SK-N-MC (cell line): ENCODE data around the gene SRGAP1.

Experiments
- EZH2 ChIP-seq: fragments of 200-600 bp; sonication (generic); IDR thresholded peaks from one replicate; pipeline ENCODE4 v1.6.1; 2017; ENCODE audit warnings: antibody characterized with exemption
- FOXP2 ChIP-seq: optimal IDR thresholded peaks from 2 replicates; pipeline ENCODE3; 2011; ENCODE audit warnings: mild to moderate bottlenecking, moderate library complexity; ENCODE audit not compliant: insufficient read depth; ENCODE audit errors: extremely low read length, control extremely low read depth
- POLR2AphosphoS5 ChIP-seq: IDR thresholded peaks from 2 replicates; pipeline ENCODE4 v1.6.1; 2012; ENCODE audit warnings: mild to moderate bottlenecking, low read depth, low read length, borderline replicate concordance

DNA sequence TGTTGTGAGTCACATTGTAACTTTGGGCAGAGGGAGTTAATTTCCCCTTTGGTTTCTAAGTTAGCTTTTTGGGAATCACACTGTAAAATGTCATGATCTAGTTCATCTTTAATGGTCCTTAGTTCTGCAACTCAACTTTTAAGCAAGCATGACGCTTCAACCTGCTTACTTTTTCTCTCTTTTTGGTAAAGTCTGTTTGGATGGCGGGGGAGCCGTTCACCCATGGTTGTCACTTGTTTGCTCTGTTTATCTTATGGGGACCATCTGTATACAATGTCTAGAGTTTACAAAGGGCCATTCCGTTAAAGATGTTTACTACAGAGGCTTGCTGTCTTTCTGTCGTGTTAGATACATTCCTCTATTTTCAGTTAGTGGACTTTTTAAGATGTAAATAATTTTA, 172.0 kb downstream of the SRGAP1 start:
- TF ChIP-seq POLR2AphosphoS5 (no peak), EZH2 (no peak), FOXP2 (no peak)
